H1 (cell line): Measurements from ENCODE around the gene CRTAC1. TPM values are rescaled to one million over a fixed set of nuclear protein-coding genes. Genes with fewer than 3 reads are reported as not detected.

ENCODE experiments used
- FOSL1 ChIP-seq: IDR thresholded peaks from 2 replicates; pipeline ENCODE4 v1.6.1; 2011; ENCODE audit warnings: mild to moderate bottlenecking, low read depth, low read length, moderate library complexity; ENCODE audit not compliant: insufficient read depth
- HDAC2 ChIP-seq, 2 experiments: fragments of 300-600 bp in 1 of 2; sonication (generic) in 1 of 2; IDR thresholded peaks; 2 replicates each; pipeline ENCODE4 v1.6.1; 2011 to 2012; ENCODE audit warnings: low read depth in 2 of 2, low read length in 2 of 2, mild to moderate bottlenecking in 2 of 2, moderate library complexity in 2 of 2, borderline replicate concordance in 1 of 2, inconsistent platforms in 1 of 2
- TAF7 ChIP-seq: optimal IDR thresholded peaks from 2 replicates; pipeline ENCODE3; 2011; ENCODE audit warnings: low read depth, mild to moderate bottlenecking, inconsistent platforms, low read length, moderate library complexity, borderline replicate concordance
- polyA plus RNA-seq, 7 experiments: library from polyadenylated mRNA; depleted of rRNA in 3 of 7; stranded (reverse) in 5 of 7; unstranded in 2 of 7; fragments of >200 nt in 5 of 7; fragments of 200-250 nt in 2 of 7; gene quantifications; 1 replicate in 5 of 7; 2 replicates in 1 of 7; 4 replicates in 1 of 7; pipeline versions ENCODE4 v1.2.1 to v1.2.3, GENCODE V29; 2011 to 2013; ENCODE audit warnings: missing spikeins in 2 of 7, mixed read lengths in 2 of 7
- total RNA-seq: library from RNA; stranded (reverse); fragmentation: NEBNext Ultra II Directional; extraction: Animal tissue kit (Norgen Biotek cat#: 25700); gene quantifications from 2 replicates; pipeline ENCODE4 v1.2.1, GENCODE V29; 2021

Gene CRTAC1
- total and polyA plus RNA-seq, 2 of the 8 experiments (the other 6 are each of a cell fraction or from before 2014, with no cell fraction given), result 0.91 to 1.2 TPM

DNA sequence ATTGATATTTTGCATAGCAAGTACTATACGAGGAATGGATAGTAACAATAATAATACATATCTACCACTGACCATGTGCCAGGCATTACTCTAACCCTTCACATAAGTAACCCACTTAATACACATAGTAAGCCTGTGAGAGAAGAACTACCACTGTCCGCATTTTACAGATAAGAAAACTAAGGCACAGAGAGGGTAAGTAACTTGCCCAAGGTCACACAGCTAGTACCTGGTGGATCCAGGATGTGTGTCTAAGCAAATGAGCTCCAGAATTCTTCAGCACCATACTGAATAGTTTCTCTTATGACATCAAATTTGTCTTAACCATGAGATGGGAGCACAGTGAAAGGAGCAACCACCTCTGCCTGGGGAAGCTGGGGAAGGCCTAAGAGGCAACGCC is 10.2 kb downstream of the CRTAC1 start (continued):
- TF ChIP-seq TAF7, result no peak
- TF ChIP-seq HDAC2 (IDR thresholded peaks at IDR 0.05; ENCODE audit: borderline replicate concordance in 1 of 2, low read depth in 2 of 2, low read length in 2 of 2), result no peak
- no peak for TF ChIP-seq FOSL1
